HG02623 (cell line): ENCODE measurements around the gene SLC25A12.
"Not testable (repeated sequence)": the region's sequence is repeated elsewhere in the genome, so short reads cannot be mapped to it uniquely, and the experiment has no call there.

ENCODE experiments used
- ATAC-seq: cut with Tn5 transposase; IDR thresholded peaks from one replicate; pipeline ENCODE4 v1.9.1; 2021; ENCODE audit warnings: moderate library complexity; ENCODE audit not compliant: unreplicated experiment

The SLC25A12 gene

DNA sequence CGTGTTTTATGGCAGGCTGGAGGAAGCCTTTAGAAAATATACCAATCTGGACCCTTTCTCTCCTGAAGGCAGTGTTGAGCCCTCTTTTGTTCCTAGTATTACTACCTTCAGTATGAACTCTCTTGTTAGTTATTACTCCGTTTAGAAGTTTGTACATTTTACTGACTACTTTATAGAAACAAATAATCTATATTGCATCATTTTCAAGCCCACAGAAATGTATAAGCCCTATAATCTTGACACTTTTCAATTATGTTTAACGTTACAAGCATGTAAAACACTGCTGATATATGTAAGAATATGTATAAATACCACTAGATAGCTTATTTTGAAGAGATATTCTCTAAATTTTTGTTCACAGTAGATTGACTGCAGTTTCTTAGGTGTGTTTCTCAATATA lies 64.0 kb downstream of the SLC25A12 start:
- no peak for ATAC-seq

DNA sequence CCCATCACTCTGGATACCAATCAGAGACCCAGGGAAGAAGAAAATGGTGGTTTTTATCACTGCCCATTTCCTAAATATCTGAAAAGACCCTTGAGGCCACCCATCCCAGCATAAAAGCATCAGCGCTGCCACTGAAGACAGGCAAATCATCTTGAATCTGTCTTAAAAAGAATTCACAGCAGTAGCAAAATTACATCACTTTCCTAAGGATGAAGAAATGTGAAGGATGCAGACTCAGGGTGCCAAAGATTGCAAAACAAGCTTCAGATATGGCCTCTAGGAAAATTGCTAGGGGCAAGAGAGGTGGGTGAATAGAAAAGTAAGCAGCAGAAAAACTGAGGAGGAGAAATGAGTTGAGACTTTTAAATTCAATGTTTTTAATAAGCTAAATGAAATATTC lies 70.0 kb downstream of the SLC25A12 start:
- no peak for ATAC-seq

DNA sequence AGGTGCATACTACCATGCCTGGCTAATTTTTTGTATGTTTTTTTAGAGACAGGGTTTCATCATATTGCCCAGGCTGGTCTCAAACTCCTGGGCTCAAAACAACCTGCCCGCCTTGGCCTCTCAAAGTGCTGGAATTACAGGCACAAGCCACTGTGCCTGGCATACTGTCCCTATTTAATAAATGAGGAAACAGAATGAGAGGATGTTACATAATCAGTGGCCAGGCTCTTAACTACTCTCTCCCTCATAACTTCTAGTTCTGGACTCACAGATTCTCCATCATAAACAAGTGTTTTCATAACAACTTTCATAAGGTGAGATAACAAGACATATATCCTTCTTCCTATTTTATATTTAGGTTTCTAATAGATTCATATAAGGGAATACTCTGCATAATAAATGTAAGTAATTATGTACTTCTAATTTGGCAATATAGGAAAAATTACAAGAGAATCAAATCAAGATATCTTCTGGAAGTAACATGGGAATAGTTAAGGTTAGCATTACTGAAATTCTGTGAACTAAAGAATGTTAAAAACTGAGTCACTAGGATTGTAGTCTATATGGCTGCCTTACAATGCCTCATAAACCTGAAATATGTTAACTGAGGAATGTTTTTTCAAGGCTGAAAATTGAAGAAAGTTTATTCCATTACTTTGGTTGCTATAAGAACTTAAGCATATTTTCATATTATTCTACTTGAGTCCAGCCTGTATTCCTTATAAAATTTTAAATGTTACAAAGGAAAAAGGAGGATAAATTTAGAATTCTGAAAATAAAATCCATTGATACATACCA lies 71.3 kb downstream of the SLC25A12 start:
- no peak for ATAC-seq

DNA sequence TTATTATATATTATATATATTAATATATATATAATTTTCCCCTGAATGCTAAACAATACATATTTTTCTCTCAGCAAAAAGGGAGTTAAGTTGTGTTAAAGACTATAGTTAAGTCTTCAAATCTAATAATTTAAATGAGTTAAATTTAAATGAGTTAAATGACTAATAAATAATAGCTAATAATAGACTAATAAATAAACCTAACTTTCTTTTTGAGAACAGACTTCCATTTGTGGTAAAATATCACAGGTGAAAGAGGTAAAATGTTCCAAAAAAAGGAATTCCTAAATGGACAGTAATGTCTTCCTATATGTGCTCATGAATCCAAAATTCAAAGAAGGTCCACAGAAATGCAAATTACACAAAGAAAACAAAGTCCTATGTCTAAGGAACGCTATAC lies 74.6 kb downstream of the SLC25A12 start:
- no peak for ATAC-seq

DNA sequence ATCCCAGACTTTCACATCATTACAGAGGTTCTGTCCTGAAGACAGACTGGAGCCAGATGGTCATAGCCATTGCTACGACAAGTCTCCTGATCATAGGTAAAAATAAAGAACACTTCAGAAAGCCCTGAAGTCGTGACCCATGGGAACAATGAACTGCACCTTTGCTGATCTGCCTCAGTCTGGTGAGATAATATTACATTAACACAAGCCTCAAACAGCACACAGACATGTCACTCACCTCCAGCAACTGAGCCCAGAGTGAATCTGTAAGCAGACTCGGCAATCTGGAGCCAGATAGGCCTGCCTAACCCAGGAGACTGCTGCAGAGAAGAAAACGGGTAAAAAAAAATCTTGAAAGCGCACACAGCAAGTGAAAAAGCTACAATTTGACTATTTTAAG lies 79.2 kb downstream of the SLC25A12 start:
- ATAC-seq = no peak

DNA sequence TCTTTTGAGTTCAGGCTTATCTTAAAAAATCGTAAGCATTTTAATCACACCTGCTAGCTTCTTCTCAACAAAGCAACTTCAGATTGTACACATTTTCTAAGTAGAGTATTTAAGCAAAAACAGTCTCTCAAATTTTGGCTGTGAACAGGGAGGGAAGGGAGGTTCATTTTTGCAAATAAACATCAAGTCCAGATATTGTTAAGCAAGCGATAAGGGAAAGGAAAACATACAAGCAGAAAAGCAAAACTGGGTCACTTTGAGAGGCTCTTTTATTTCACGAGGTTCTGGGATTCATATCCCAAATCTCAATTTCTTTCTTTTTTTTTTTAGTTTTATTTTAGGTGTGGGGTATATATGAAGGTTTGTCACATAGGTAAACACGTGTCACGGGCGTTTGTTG lies 79.9 kb downstream of the SLC25A12 start:
- ATAC-seq = no peak

DNA sequence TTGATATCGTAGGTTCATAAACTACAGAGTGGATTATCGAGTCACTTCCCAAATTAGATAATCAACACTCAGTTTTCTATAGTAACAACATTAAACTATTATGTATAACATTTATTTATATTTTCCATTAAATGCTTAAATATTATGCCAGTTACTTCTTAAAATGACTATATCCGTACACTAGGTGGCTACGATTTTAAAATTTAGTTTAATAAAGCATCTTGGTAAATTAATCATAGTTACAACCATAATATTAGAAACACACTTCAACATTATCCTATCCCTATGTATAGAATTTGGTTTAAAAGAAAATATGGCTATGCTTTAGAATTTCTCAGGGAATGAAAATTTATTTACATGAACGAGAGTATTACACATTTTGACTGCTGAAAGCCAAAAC lies 80.3 kb downstream of the SLC25A12 start:
- ATAC-seq = no peak

DNA sequence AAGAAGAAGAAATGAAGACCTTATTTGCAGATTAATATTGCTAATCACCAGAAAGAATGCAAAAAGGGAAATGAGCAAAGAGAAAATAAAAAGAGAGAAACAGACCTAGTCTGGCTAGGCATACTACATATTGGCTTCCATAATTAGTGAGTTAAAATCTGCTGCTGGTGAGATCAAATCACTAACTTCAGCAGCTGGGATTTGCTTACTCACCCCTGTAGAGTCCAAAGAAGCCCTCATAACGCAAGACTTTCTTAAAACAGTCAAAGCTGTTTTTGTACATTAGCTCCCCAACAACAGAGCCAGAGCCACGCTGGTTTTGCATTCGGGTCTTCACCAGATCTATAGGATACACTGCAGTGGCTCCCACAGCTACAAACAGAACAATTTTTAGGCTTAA lies 80.9 kb downstream of the SLC25A12 start:
- ATAC-seq = no peak

DNA sequence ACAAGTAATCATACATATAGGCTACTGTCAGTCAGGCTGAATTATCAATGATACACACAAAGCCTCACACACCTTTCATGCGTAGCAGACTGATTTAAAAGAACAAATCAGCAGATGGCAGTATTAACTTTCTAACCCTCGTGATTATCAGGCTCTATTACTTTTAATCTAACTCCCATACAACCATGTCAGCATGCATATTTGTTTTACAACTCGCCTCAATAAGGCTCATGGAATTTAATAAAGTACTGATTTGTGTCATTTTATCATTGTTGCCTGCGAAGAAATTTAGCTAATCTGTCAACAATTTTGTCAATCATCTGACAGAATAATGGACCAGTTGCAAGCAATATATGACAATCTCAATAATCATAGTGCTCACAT lies 82.8 kb downstream of the SLC25A12 start:
- no peak for ATAC-seq

DNA sequence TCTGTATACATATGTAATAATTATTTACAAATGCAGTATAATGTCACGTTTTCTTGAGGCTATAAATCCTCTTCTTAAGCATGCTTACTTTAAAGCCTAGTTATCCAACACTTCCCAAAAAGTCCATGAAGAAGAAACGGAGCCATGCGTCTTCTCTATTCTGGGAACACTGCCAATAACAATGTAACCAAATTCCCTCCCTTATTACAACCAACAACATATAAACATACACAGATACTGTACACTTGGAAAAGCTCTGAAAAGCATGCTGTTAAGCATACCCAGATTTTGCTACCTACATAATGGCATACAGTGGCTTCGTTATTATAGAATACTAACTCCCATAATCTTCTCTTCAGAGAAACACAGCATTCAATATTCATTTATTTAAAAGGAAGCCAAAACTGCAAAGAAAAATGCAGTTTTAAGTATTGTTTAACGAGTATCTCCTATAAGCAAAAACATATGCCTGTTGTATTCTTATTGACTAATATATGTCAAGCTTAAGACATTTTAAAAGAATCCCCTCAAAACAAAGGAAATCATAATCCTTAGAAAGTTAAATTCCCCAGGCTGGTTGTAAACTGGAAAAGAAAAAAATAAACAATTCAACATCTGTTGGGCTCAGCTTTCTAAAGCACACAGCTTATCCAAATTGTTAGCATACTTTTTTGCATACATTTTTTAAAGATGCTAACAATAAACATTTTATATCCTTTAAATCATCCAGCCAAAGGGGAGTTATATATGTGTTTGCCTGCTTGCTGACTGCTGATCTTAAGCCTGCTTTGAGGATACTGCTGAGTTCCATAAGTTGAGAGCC lies 83.4 kb downstream of the SLC25A12 start:
- no peak for ATAC-seq

DNA sequence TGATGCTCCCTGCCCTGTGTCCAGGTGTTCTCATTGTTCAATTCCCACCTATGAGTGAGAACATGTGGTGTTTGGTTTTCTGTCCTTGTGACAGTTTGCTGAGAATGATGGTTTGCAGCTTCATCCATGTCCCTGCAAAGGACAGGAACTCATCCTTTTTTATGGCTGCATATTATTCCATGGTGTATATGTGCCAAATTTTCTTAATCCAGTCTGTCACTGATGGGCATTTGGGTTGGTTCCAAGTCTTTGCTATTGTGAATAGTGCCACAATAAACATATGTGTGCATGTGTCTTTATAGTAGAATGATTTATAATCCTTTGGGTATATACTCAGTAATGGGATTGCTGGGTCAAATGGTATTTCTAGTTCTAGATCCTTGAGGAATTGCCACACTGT lies 85.2 kb downstream of the SLC25A12 start:
- ATAC-seq = not testable (repeated sequence)

DNA sequence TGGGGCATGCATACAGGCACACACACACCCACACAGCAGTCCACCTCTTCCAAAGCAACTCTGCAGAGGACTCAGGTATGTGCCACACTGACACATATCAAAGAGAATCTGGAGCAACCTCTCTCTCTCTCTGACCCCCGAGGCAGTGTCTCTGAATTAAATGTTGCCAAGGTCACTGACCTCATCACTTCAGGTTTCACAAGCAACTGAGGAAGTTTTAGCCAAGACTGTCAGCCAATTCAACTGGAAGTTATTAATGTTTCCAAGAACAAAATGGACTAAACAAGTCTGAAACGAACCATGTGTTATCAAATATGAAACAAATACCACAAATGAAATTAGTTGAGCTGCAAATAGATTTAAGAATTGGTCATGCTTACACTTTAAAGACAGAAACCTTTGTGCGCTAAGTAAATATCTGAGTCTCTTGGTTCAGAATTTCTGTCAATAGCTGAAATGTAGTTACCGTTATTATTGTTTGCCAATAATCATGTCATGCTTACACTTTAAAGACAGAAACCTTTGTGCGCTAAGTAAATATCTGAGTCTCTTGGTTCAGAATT lies 86.1 kb downstream of the SLC25A12 start:
- ATAC-seq = no peak

DNA sequence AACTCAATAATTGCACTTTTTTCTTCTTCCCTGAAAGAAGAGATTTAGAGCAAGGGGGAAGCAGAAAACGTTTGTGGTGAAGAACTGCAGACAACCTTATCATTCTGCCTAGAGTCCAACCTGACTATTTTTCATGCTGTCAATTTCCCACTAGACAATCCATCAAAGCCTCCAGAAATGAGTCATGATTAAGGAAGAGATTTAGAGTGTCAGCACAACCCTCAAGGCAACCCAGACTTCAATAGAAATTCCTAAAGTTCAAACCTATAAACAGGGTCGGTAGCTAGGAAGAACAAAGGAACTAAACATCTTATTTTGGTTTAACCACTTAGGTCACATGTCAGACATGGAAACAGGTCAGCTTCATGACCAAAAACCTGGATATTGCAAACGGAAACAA lies 86.9 kb downstream of the SLC25A12 start:
- ATAC-seq = no peak

DNA sequence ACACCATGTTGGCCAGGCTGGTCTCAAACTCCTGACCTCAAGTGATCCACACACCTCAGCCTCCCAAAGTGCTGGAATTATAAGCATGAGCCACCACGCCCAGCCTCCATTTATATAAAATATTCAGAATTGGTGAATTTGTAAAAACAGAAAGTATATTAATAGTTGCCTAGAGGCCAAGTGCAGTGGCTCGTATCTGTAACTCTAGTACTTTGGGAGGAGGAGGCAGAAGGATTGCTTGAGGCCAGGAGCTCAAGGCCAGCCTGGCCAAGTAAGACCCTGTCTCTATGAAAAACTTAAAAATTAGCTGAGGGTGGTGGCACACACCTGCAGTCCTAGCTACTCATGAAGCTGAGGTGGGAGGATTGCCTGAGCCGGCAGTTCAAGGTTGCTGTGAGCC lies 89.6 kb downstream of the SLC25A12 start:
- no peak for ATAC-seq

DNA sequence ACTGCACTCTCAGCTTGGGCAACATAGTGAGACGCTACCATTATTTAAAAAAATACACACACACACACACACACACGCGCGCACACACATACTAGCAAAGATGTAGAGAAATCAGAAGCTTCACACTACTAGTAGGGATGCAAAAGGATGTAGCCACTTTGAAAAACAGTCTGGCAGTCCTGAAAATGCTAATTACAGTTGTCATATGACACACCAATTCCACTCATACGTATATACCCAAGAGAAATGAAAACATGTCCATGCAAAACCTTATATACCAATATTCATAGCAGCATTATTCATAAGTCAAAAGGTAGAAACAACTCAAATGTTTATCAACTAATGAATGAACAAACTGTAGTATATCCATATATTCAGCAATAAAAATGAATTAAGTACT lies 90.3 kb downstream of the SLC25A12 start:
- no peak for ATAC-seq

DNA sequence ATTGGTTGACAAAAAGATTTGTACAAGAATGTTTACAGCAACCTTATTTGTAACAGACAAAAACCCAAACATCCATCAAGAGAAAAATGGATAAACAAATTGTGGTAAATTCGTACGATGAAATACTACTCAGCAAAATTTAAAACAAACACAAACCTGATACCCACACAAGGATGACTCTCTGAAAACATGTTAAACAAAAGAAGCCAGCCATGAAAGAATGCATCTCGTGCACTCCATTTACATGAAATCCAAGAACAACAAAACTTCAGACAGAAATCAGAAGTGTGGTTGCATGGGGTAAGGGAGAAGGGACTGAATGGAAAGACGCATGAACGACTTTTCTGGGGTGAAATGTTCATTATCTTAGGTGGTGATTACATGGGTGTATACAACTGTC lies 93.4 kb downstream of the SLC25A12 start:
- ATAC-seq = no peak

DNA sequence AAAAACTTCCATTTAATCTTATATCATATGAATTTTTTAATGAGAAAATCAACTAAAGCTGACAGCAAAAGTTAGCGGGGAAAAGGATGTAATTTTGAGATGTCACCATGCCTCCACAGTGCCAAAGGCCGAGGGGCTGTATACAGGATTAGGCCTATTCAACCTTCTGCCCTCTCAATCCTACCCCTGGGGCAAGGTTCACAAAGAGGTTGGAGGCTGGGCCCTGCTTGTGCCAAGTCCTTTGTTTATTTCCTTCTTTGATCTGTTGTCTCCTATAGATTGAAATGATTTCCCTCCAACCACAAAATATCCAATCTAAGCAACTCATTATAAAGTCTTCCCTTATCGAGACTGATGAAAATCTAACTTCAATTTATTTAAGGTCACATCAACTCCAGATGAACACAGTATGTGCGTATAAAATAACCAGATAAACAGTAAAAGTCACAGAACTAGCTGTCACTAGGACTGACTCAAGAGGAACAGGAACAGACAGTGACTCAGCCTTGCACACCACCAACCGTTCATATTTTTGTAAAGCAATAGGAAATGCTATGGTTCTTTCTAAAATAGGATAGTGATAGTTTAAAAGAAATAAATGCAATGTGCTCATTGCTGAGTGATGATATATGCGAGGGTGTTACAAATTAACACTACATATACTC lies 95.8 kb downstream of the SLC25A12 start:
- ATAC-seq = no peak

DNA sequence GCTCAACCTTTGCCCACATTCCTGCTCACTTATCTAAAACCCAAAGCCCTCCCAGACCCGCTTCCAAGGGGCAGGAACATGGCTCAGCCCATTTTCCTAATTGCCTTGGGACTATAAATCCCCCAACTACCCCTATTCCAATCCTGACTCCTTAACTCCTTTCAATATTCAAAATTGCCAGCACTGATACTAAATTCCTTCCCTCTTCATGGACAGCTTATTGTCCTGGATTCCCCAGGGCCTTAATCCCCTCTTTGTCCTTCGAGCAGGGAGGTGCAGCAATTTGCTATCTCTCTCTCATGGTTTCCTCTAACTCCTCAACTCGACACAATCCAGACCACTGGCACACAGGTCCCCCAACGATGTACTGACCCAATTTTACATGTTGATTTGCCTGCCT lies 99.1 kb downstream of the SLC25A12 start:
- ATAC-seq = no peak

DNA sequence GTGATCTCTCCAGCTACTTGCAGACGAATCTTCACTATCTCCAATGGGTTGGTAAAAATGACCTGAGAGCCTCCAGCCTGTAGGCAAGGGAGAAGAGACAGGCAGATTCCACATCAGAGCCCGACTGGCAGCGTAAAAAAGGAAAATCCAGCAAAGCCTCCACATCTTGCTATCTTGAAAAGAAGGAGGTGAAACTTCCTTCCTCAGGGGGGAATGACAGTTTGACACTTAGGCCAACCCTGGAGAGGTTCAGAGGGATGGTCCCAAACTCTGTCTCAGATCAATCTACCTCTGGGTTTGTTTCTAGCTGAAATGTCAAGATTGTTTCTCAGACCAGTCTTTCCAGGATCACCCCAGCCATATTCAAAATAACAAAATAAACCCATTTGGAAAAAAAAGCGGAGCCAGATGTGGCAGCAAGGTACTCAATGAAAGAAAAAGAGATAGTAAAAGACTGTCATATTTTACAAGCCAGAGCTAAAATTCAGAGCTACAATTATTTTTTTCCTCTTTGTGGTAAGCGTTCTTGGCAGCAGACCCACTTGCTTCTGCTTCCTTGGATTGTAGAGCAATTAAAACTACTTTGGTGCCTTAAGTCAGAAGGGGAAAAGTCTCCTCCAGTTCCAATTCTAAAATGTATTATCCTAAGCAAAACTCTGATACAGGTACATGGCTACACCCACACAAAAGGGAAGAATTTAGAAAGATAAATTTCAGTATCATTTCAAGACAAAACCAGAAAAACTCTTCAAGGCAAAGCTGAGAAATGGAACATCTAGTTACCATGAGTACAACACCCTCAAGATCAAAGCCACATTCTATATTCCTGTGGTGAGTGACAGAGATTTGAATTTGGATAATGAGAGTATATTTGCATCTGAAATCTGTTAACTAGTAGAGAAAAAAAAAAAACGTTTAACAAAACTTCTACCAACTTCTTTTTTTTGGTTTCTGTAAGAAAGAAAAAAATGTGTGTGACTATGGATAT lies 100.1 kb downstream of the SLC25A12 start:
- no peak for ATAC-seq

DNA sequence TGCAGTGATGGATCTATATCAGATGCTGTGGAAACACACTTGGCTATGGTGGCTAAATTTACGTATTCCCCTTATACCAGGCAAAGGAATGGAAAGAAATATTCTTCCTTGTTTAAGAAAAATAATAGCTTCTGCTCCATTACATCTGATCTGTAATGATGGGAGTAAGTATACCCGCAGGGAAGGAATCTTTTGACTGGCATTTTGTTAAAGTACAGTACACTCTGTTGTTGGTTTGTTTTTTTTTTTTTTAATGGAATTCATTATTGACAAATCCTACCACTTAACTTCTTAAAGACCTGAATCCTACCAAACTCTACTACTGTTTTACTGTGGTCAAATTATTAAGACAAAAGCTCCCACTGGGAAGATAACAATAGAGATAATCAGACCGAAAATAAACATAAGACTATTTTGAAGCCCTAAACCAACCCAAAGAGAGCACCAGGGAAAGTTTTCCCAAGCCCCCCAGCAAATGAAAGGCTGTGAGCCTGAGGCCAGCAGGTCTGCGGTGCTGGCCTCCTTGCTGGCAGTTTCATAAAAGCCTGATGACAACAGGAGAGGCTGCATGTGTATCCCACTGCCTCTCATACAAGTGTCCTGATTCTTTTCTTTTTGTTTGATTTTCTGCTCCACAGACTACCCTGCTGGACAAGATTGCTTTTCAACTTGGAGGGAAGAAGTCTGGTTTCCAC lies 101.0 kb downstream of the SLC25A12 start:
- ATAC-seq = no peak
